OCI-LY7 (cell line): Measurements from ENCODE around the gene EIF4EBP2. TPM values are rescaled to one million over a fixed set of nuclear protein-coding genes. Genes with fewer than 3 reads are reported as not detected.

Experiments
- BruUV-seq: library from RNA; stranded (reverse); fragments of 400-500 nt; replicated peaks from 2 replicates; lab custom pipeline; 2021; lab: Mats Ljungman, UMichigan
- CTCF ChIA-PET: fragments of 300-600 bp; sonication (Branson Sonifier 250); formaldehyde crosslinking; loops from one replicate; lab custom pipeline; 2022; ENCODE audit warnings: antibody characterized with exemption; ENCODE audit not compliant: unreplicated experiment; lab: Charles Lee
- POLR2A ChIA-PET: fragments of 300-600 bp; sonication (Branson Sonifier 250); formaldehyde crosslinking; loops from one replicate; lab custom pipeline; 2022; ENCODE audit warnings: antibody characterized with exemption; lab: Charles Lee
- DNase-seq: peaks from one replicate; pipeline ENCODE4 v3.0.0-alpha.2; 2015; ENCODE audit warnings: low spot score
- H2AFZ ChIP-seq: fragments of 200-600 bp; sonication (generic), shearing (Covaris generic); 2 replicates; pipeline ENCODE4 v1.6.1; 2014; ENCODE audit warnings: mild to moderate bottlenecking, antibody characterized with exemption, low read length, moderate library complexity
- H3K27ac ChIP-seq: fragments of 200-600 bp; sonication (generic); 2 replicates; pipeline ENCODE4 v1.5.1; 2014; ENCODE audit warnings: mixed run types, low read depth, mild to moderate bottlenecking, moderate library complexity, low read length, inconsistent platforms; ENCODE audit not compliant: poor library complexity, severe bottlenecking
- H3K36me3 ChIP-seq: fragments of 200-600 bp; sonication (generic); 2 replicates; pipeline ENCODE4 v1.6.1; 2014; ENCODE audit warnings: mild to moderate bottlenecking, antibody characterized with exemption, low read length, moderate library complexity, mixed read lengths; ENCODE audit not compliant: insufficient read depth
- H3K4me1 ChIP-seq: fragments of 200-600 bp; sonication (generic); 2 replicates; pipeline ENCODE4 v1.5.1; 2014; ENCODE audit warnings: mild to moderate bottlenecking, low read length; ENCODE audit not compliant: insufficient read depth, poor library complexity, severe bottlenecking
- H3K4me2 ChIP-seq: fragments of 200-600 bp; sonication (generic); 2 replicates; pipeline ENCODE4 v1.6.1; 2014; ENCODE audit warnings: mild to moderate bottlenecking, low read length
- H3K4me3 ChIP-seq: fragments of 200-600 bp; sonication (generic); 2 replicates; pipeline ENCODE4 v1.5.1; 2014; ENCODE audit warnings: mild to moderate bottlenecking, low read depth, low read length; ENCODE audit not compliant: poor library complexity, severe bottlenecking
- H3K79me2 ChIP-seq: fragments of 200-600 bp; sonication (generic); 2 replicates; pipeline ENCODE4 v1.6.1; 2016; ENCODE audit warnings: low read depth, mild to moderate bottlenecking, low read length, moderate library complexity, mixed read lengths; ENCODE audit not compliant: insufficient read depth
- H3K9me2 ChIP-seq: fragments of 200-600 bp; sonication (generic); 2 replicates; pipeline ENCODE4 v1.6.1; 2016; ENCODE audit warnings: mild to moderate bottlenecking, low read length, mixed read lengths; ENCODE audit not compliant: insufficient read depth
- H3K9me3 ChIP-seq: fragments of 200-600 bp; sonication (generic); 2 replicates; pipeline ENCODE4 v1.6.1; 2014; ENCODE audit warnings: mild to moderate bottlenecking, mixed run types, low read length, mixed read lengths
- H4K20me1 ChIP-seq: fragments of 200-600 bp; sonication (generic); 2 replicates; pipeline ENCODE4 v1.6.1; 2014; ENCODE audit warnings: mild to moderate bottlenecking, antibody characterized with exemption, low read length, moderate library complexity, mixed read lengths; ENCODE audit not compliant: insufficient read depth
- CTCF ChIP-seq: fragments of 200-600 bp; sonication (generic); conservative IDR thresholded peaks from 2 replicates; pipeline ENCODE4 v1.5.1; 2014; ENCODE audit warnings: mild to moderate bottlenecking, antibody characterized with exemption, low read length, moderate library complexity, mixed read lengths
- EZH2phosphoT487 ChIP-seq: fragments of 200-600 bp; sonication (generic); IDR thresholded peaks from 2 replicates; pipeline ENCODE4 v1.6.1; 2018; ENCODE audit warnings: low read depth, borderline replicate concordance, mild to moderate bottlenecking, mixed run types, antibody characterized with exemption, low read length, moderate library complexity, mixed read lengths
- intact Hi-C: fragments of 100-400 bp; cut with micrococcal nuclease; formaldehyde crosslinking; loops from one replicate; pipeline ENCODE4 v1.10.0; 2022; ENCODE audit not compliant: unreplicated experiment
- total RNA-seq, 2 experiments: library from RNA; depleted of rRNA in 1 of 2; stranded (reverse); fragments of >200 nt in 1 of 2; shearing (Covaris generic) in 1 of 2; gene quantifications; 2 replicates each; pipeline ENCODE4 v1.2.3, GENCODE V29; 2014 to 2022

Gene EIF4EBP2
- total RNA-seq, 2 experiments from 2014 or later: 24.5 to 59.8 TPM

- H3K4me1 ChIP-seq: no peaks in the 10 kb centered on the region
- ChIA-PET POLR2A (no interaction called here), CTCF (no interaction called here)
- H2AFZ ChIP-seq: no peak overlapping the region
- H3K79me2 ChIP-seq: no peaks in the 10 kb centered on the region
- H3K4me3 ChIP-seq: no peak overlapping the region
- no TSS peak for BruUV-seq
- no peaks in the 10 kb centered on the region for H3K9me2 ChIP-seq
- no peaks in the 10 kb centered on the region for H3K9me3 ChIP-seq
- intact Hi-C loops: no loop called here
- no peak overlapping the region for H3K27ac ChIP-seq
- TF ChIP-seq CTCF: no peak
- TF ChIP-seq EZH2phosphoT487: no peak
- no peaks in the 10 kb centered on the region for H4K20me1 ChIP-seq
- no peak overlapping the region for H3K4me2 ChIP-seq
- H3K36me3 ChIP-seq: no peaks in the 10 kb centered on the region
- DNase-seq: no peak
These were observed 38.0 kb downstream of the EIF4EBP2 start for GRCh38 chr10:70441895-70442309.

GRCh38 chr10:70442332-70442988, 38.5 kb downstream of the EIF4EBP2 start:
- intact Hi-C loops: no loop called here
- ChIA-PET POLR2A (no interaction called here), CTCF (interaction anchor here (0.5 kb wide), 1 partner anchor 77 kb away, joined by 4 read pairs; no protein-coding TSS in a partner anchor)
- no peaks in the 10 kb centered on the region for H3K9me2 ChIP-seq
- no peaks in the 10 kb centered on the region for H3K79me2 ChIP-seq
- BruUV-seq: no TSS peak
- no peak for DNase-seq
- H3K27ac ChIP-seq: no peak overlapping the region
- H3K4me3 ChIP-seq: no peak overlapping the region
- H3K9me3 ChIP-seq: no peaks in the 10 kb centered on the region
- H3K36me3 ChIP-seq: no peaks in the 10 kb centered on the region
- no peak overlapping the region for H2AFZ ChIP-seq
- TF ChIP-seq EZH2phosphoT487 (no peak), CTCF (no peak)
- H3K4me1 ChIP-seq: no peaks in the 10 kb centered on the region
- no peak overlapping the region for H3K4me2 ChIP-seq
- H4K20me1 ChIP-seq: no peaks in the 10 kb centered on the region

GRCh38 chr10:70444744-70445143, 40.8 kb downstream of the EIF4EBP2 start:
- no TSS peak for BruUV-seq
- Histone ChIP-seq H3K9me2 (no peaks in the 10 kb centered on the region), H2AFZ (no peak overlapping the region), H3K4me2 (no peak overlapping the region), H3K4me1 (no peaks in the 10 kb centered on the region), H3K9me3 (no peaks in the 10 kb centered on the region), H4K20me1 (no peaks in the 10 kb centered on the region), H3K36me3 (no peaks in the 10 kb centered on the region), H3K27ac (no peak overlapping the region), H3K79me2 (no peaks in the 10 kb centered on the region), H3K4me3 (no peak overlapping the region)
- no peak for DNase-seq
- intact Hi-C loops: no loop called here
- POLR2A ChIA-PET: no interaction called here
- no peak for TF ChIP-seq CTCF
- no peak for TF ChIP-seq EZH2phosphoT487
- CTCF ChIA-PET: no interaction called here
